Right ventricle myocardium inferior (tissue), 1 donor: ENCODE results near the gene RAB14. TPM values are rescaled to one million over a fixed set of nuclear protein-coding genes. Genes with fewer than 3 reads are reported as not detected.
A peak's percentile ranks its signal among the peaks of the same experiment; 100 is the strongest.

ENCODE experiments used
- ATAC-seq: fragments of 200-7000 bp; cut with Tn5 transposase; one replicate; pipeline ENCODE4 v1.9.1; 2020; ENCODE audit warnings: mild to moderate bottlenecking, moderate library complexity
- DNase-seq: peaks from one replicate; pipeline ENCODE4 v3.0.0; 2021; ENCODE audit errors: missing footprints
- intact Hi-C: fragments of 100-400 bp; cut with DNase I; formaldehyde crosslinking; loops from one replicate; pipeline ENCODE4 v1.11.0; 2022
- total RNA-seq: library from RNA; stranded (reverse); fragmentation: NEBNext Ultra II Directional; extraction: Animal tissue kit (Norgen Biotek cat#: 25700); gene quantifications from one replicate; pipeline ENCODE4 v1.2.1, GENCODE V29; 2021
- donor health status: DM: no; HTN: yes; CAD: no; lungs with severe emphysema.

RAB14 gene
- total RNA-seq, 1 donor from 2014 or later, result 52.6 TPM

- intact Hi-C loops, result loop anchor here (2.0 kb wide), 1 partner anchor 45 kb away; no protein-coding TSS in a partner anchor
- ATAC-seq, result no peak
These were observed 20.0 kb upstream of the RAB14 start for GRCh38 chr9:121221664-121222055.

DNA sequence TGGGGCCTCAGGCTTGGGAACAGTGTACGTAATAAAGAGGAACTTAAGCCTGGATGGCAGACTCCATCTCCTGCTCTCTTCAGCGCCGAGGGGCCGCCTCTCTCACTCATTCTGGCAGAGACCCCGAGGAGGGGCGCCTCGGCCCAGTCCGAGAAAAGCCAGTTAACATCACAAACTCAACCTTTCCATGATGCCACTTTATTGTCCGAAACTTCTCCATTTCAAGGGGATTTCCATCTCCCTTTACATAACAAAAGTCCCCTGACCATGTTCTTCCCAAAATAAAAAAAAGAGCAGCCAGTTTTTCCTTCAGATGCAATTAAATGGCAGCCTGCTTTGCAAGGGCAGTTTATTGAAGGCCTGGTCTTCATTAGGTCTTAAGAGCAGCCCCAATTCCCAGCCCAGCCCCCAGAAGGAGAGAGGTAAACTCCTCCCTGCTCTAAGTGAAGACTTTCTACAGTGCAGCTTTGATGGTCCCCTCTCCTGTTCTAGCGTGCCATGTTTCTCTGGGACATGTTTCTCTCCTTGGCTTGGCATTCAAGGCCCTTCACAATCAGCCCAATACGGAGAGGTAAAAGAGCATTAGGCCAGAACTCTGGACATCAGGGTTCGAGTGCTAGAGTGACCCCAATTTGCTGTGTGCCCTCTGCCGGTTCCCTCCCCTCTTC, 19.5 kb upstream of the RAB14 start:
- no peak for ATAC-seq
- intact Hi-C loops, result no loop called here
- no peak for DNase-seq

More at GRCh38 chr9:121221664-121222055, 20.0 kb upstream of the RAB14 start:
- no peak for DNase-seq

- intact Hi-C loops, result no loop called here
- ATAC-seq (no peak), DNase-seq (no peak)
These were observed 17.9 kb upstream of the RAB14 start for GRCh38 chr9:121219530-121219929.

- ATAC-seq, result no peak
- no peak for DNase-seq
- intact Hi-C loops, result no loop called here
These were observed 16.8 kb upstream of the RAB14 start for GRCh38 chr9:121218357-121219027.

GRCh38 chr9:121217609-121218292, 16.1 kb upstream of the RAB14 start:
- intact Hi-C loops, result no loop called here
- DNase-seq (no peak), ATAC-seq (no peak)

- ATAC-seq, result no peak
- DNase-seq, result no peak
- intact Hi-C loops, result no loop called here
These were observed 14.7 kb upstream of the RAB14 start for GRCh38 chr9:121216271-121216805.

DNA sequence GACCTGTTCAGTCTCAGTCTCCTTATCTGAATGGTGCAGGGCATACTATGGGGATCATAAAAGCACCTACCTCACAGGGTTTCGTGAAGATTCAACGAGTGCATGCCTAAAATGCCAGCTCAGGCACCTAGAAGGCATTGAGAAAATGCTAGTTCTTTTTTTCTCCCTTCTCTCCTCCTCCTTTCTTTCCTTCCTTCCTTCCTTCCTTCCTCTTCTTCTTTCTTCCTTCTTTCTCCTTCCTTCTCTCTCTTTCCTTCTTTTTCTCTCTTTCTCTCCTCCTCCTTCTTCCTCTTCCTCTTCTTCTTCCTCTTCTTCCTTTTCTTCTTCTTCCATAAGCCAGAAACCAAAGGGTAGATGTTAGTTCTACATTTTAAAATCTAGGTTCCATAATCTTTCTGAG, 12.3 kb upstream of the RAB14 start:
- DNase-seq, result no peak
- ATAC-seq, result no peak
- intact Hi-C loops, result loop anchor here (5.0 kb wide), 2 partner anchors 103 to 163 kb away; no protein-coding TSS in a partner anchor

DNA sequence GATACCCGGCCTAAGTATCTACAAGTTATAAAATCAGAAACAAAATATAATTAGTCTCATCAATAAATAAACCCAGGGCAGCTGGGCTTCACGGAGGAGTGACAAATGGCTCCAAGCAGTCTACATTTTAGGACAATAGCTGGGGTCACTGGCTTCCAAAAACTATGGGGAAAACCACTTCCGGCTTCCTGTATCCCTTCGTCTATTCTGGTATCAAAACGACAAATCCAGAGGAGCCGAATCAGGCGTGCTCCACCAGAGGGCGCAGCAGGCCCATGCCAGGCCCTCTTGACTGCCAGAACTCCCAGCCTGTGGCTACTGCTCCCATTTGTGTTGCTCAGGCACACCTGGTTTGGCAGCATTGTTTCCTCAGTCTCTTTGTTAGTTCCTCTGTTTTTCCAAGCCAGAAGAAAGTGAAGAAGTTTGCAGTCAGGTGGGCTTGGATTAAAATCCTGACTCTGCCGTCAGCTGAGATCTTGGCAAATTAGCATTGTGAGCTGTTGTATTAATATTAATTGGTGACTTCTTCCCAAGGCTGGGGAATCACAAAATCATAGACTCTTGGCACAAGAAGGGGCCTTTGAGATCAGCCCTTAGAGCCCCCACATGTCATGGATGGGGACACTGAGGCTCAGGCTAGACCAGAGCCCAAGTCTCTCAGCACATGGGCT, 11.6 kb upstream of the RAB14 start:
- intact Hi-C loops, result loop anchor here (1.0 to 5.0 kb wide), 3 partner anchors 104 to 187 kb away; no protein-coding TSS in a partner anchor
- DNase-seq (peak; percentile 92), ATAC-seq (peak; percentile 89)

DNA sequence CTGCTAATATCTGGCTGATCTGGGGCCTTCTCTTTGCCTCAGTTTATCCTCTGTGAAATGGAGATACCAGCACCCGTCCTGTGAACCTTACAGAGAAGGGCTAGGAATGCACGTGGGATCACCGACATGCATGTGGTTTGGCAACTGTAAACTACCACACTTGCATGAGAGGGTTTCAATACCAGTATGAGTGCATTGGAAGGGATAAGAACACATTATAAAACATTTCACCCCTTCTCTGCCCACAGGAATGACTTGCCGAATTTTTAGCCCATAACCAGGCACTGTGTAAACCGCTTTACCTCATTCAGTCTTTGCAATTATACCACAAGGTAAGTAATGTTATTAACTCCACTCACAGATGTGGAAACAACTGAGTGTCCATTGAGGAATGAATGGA, 8.9 kb upstream of the RAB14 start:
- no peak for ATAC-seq
- intact Hi-C loops, result loop anchor here (5.0 kb wide), 2 partner anchors 107 to 167 kb away; no protein-coding TSS in a partner anchor
- no peak for DNase-seq

DNA sequence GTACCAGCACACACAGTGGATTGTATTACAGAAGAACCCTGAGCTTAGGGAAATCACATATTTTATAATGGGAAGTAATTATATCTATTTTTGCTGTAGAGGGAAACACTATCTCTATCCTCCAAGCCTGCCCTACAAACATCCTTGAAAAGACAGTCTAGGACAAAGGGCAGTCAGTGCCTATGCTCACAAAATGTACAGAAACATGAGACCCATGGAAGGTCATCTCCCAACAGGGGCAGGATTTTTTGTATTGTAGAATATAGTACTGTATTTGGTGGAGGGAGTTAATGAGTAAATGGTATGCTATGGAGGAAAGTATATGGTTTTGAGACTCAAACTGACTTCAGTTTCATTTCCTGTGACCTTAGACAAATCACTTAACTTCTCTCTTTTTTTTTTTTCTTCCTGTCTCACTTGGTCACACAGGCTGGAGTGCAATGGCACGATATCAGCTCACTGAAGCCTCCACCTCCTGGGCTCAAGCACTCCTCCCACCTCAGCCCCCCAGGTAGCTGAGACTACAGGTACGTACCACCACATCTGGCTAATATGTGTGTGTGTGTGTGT, 5.8 kb upstream of the RAB14 start:
- intact Hi-C loops, result no loop called here
- DNase-seq (no peak), ATAC-seq (no peak)

DNA sequence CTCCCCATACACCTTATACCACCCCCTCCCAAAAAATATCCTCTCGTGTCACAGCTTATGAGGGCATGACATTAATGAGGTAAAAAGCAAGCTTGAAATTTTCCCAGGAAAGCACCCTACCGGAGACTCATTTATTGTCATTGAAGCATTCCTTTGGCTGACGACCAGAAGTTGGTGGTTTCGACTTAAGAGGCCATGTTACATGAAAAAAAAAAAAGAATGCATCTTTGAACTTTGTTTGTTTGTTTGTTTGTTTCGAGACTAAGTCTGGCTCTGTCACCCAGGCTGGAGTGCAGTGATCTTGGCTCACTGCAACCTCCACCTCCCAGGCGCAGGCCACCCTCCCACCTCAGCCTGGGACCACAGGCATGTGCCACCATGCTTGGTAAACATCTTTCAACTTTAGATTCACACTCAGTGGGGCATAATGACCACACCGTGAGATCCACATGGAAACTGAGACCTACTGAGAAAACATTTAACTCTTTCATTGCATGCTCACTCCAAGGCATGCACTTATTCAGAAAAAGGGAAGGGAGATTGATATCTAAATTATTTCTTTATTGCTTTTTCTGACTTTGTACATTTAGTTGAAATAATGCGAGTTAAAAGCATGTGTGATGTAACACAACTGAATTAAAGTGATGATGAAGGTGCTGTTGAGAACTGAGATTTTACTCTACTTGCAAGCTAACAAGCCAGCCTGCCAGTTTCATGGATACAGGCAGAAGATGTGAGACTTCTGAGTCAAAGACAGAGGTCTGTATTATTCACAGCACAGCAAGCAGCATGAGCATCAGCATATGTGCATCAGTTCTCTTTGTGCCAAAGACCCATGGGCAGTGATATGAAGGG, 5.1 kb upstream of the RAB14 start:
- no peak for ATAC-seq
- intact Hi-C loops, result no loop called here
- no peak for DNase-seq

DNA sequence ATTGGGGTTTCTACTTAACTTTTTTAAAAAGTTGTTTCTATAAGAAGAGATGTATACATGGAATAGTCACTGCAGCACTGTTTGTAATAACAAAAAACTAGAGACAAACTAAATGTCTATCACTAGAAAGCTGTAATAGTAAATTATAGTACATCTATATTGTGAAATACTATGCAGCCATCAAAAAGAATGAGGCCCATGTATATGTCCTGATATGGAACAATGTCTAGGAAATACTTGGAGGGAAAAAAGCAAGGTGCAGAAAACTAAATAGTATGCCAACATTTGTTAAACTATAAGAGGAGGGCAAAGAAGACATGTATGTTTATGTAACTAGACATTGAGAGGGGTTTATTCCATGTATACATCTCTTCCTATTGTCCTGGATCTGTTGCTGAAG, 2.9 kb upstream of the RAB14 start:
- ATAC-seq, result no peak
- intact Hi-C loops, result no loop called here
- DNase-seq, result no peak

GRCh38 chr9:121204121-121204520, 2.5 kb upstream of the RAB14 start:
- ATAC-seq, result no peak
- intact Hi-C loops, result no loop called here
- no peak for DNase-seq

DNA sequence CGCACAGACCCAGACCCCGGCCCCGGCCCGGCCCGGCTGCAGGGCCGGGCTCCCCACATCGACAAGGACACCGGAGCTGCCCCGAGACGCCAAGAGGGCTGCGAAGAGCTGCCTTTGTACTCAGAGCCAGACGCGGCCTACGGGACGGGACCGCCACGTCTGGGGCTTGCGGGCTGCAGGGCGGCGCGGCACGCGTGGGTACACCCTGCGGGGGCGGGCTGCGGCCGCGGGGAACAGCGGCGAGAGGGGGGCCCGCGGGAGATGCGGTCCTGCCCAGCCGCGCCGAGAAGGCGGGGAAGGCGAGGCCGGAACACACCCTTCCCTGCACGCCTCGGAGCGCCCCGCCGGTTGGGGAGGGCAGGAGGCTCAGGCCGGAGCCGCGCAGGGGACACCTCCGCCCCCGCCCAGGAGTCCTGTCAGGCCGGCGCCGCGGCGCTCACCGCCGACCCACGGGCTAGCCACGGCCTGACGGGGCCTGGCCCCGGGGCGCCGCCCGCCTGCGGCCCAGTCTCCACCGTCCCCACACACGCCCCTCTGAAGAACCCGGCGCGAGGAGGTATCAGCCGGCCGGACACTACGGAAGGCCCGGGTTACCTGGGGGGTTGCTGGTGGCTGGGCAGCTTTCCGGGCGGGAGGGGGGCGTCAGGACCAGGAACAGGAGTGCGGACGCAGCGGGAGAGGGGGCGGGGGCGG, 478 bp downstream of the RAB14 start:
- peak; percentile 78 for DNase-seq
- peak; percentile 31 for ATAC-seq
- intact Hi-C loops, result no loop called here

- DNase-seq (no peak), ATAC-seq (no peak)
- intact Hi-C loops, result no loop called here
These were observed 1.3 kb downstream of the RAB14 start for GRCh38 chr9:121200356-121200755.

DNA sequence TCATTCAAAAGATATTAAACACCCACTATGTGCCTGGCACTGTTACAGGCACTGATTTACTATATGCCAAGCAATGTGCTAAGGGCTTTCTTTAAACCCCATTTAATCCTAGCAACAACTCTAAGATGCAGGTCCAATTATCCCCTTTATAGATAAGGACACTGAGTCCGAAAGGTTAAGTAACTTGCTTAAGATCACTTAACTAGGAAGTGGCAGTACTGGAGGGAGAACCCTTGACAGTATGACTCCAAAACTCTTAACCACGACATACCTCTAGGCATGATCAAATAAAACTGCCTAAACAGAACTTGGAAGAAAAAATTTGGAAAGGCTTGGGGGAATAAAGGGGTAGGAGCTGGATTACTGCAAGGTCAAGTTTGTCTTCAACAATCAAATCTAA, 1.7 kb downstream of the RAB14 start:
- intact Hi-C loops, result no loop called here
- no peak for ATAC-seq

DNA sequence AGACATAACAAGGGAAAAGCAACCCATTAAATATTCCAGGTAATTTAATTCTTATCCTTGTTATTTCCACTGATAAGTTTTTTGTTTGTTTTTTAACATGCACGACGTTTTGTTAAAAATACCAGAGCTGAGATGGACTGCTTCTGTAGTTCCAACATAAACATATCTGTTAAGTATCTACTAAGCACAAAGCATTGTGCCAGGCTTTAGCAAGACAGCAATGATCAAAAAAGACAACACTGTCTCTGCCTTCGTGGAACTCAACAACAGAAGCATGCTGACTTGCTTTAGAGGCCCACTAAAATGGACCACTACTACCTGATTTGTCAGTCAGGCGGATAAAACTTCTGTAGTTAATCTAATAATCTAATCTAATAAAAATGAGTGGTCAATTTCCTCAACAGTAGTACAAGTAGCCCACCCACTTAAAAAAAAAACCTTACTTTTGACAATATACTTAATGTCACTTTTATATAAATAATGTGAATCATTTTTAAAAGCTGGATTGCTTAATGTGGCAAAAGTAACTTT, 3.1 kb downstream of the RAB14 start:
- ATAC-seq (no peak), DNase-seq (no peak)
- intact Hi-C loops, result no loop called here

More for the DNA sequence above, 1.7 kb downstream of the RAB14 start:
- no peak for DNase-seq
